Vagina (tissue), 2 donors: ENCODE results near the gene LURAP1L. TPM values are rescaled to one million over a fixed set of nuclear protein-coding genes. Genes with fewer than 3 reads are reported as not detected.

ENCODE experiments used
- DNase-seq, 2 donors: peaks; one replicate each; pipeline ENCODE4 v3.0.0-alpha.2; 2017; ENCODE audit errors: extremely low spot score in 2 of 2
- H3K27ac ChIP-seq: fragments of 200-600 bp; sonication (generic); one replicate; pipeline ENCODE4 v1.5.1; 2019
- H3K27me3 ChIP-seq: fragments of 200-600 bp; sonication (generic); one replicate; pipeline ENCODE4 v1.5.1; 2019
- H3K36me3 ChIP-seq, 2 donors: fragments of 200-600 bp; sonication (generic); one replicate each; pipeline ENCODE4 v1.5.1; 2017 to 2019
- H3K4me1 ChIP-seq: fragments of 200-600 bp; sonication (generic); one replicate; pipeline ENCODE4 v1.5.1; 2019
- H3K4me3 ChIP-seq, 2 donors: fragments of 200-600 bp; sonication (generic); 1 replicate in 1 of 2; 2 replicates in 1 of 2; pipeline ENCODE4 v1.5.1; 2016 to 2019
- H3K9me3 ChIP-seq: fragments of 200-600 bp; sonication (generic); one replicate; pipeline ENCODE4 v1.5.1; 2019
- POLR2A ChIP-seq, 2 donors: fragments of 450-650 bp; IDR thresholded peaks; one replicate each; pipeline ENCODE4 v1.6.1; 2017; ENCODE audit warnings: antibody characterized with exemption in 2 of 2, mild to moderate bottlenecking in 2 of 2, moderate library complexity in 2 of 2
- POLR2AphosphoS5 ChIP-seq, 2 donors: sonication (generic); formaldehyde crosslinking; IDR thresholded peaks; one replicate each; pipeline ENCODE4 v1.9.0; 2017; ENCODE audit warnings: antibody characterized with exemption in 2 of 2, mild to moderate bottlenecking in 2 of 2, low read depth in 1 of 2; ENCODE audit not compliant: insufficient read depth in 1 of 2
- intact Hi-C: fragments of 100-400 bp; cut with DNase I; formaldehyde crosslinking; loops from one replicate; pipeline ENCODE4 v1.15.1; 2023
- total RNA-seq: library from RNA; depleted of rRNA; stranded (reverse); fragments of >200 nt; gene quantifications from one replicate; pipeline ENCODE4 v1.2.3, GENCODE V29; 2016
- TF ChIP-seq, protein P1 (sequence below), 3 experiments: fragments of 450-650 bp in 2 of 3; fragments of 200-600 bp in 1 of 3; sonication (generic) in 1 of 3; IDR thresholded peaks; one replicate each; pipeline ENCODE4 v1.5.1; 2017 to 2019; ENCODE audit warnings: antibody characterized with exemption in 3 of 3, mild to moderate bottlenecking in 2 of 3, moderate library complexity in 2 of 3

The LURAP1L gene
- total RNA-seq, 1 donor from 2014 or later: 14.5 TPM

DNA sequence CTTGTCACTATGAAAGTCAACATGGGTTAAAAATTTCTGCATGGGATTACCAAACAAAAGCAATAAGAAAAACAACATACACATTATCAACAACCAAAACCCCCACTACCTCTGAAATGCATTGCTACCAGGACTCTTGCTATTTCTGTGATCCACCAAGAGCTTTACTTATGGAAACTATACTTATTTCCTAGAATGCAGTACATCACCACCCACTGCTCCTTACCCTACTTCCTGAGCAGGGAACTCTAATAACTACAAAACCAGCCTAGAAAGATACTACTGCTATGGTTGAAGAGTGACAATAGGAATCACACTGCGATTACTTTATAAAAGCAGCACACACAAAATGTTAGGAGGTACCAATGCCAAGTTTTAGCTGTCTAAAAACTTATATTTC is 22.2 kb downstream of the LURAP1L start:
- Histone ChIP-seq H3K27ac (peak overlapping the region; percentile 33), H3K4me3 (no peak overlapping the region), H3K36me3 (no peaks in the 10 kb centered on the region), H3K4me1 (peaks cover 33% of the 10 kb centered on the region), H3K27me3 (no peaks in the 10 kb centered on the region), H3K9me3 (no peaks in the 10 kb centered on the region)
- TF ChIP-seq POLR2A (IDR thresholded peaks at IDR 0.05): no peak
- no peak for TF ChIP-seq POLR2AphosphoS5 (IDR thresholded peaks at IDR 0.05; ENCODE audit: insufficient read depth in 1 of 2, low read depth in 1 of 2)
- TF ChIP-seq, protein P1, sequence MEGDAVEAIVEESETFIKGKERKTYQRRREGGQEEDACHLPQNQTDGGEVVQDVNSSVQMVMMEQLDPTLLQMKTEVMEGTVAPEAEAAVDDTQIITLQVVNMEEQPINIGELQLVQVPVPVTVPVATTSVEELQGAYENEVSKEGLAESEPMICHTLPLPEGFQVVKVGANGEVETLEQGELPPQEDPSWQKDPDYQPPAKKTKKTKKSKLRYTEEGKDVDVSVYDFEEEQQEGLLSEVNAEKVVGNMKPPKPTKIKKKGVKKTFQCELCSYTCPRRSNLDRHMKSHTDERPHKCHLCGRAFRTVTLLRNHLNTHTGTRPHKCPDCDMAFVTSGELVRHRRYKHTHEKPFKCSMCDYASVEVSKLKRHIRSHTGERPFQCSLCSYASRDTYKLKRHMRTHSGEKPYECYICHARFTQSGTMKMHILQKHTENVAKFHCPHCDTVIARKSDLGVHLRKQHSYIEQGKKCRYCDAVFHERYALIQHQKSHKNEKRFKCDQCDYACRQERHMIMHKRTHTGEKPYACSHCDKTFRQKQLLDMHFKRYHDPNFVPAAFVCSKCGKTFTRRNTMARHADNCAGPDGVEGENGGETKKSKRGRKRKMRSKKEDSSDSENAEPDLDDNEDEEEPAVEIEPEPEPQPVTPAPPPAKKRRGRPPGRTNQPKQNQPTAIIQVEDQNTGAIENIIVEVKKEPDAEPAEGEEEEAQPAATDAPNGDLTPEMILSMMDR (IDR thresholded peaks at IDR 0.05): no peak
- DNase-seq: no peak
- intact Hi-C loops: no loop called here

DNA sequence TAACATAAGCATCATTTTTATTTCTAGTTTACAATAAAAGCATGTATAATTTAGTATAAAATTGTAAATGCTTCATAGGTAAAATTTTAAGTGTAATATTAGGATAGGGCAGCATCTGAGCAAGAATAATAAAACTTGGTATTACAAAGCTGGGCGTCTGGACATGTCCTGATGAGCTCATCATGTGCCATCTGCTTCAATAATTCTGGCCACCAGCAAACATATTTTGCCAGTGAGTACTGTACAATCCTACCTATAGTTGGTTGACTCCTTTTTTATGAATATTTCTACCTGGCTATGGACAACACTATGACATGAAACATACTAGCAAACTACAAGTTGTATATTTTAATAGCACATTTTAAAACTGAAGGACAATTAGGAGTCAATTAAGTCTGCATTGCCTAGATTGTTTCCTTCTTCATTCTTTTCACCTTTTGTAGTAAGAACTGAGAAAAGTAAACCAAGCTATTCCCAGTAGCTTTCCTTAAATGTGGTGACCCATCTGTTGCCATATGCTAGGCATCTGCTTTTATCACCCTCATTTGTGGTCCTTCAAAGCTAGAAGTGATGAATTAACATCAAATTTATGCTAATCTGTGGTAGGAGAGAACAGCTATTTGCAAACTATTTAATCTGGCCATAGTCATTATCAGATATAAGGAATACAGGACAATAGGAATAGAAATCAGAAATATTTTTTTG is 23.4 kb downstream of the LURAP1L start:
- Histone ChIP-seq H3K4me1 (peaks cover 30% of the 10 kb centered on the region), H3K27me3 (no peaks in the 10 kb centered on the region), H3K9me3 (no peaks in the 10 kb centered on the region), H3K27ac (no peak overlapping the region), H3K36me3 (no peaks in the 10 kb centered on the region), H3K4me3 (no peak overlapping the region)
- intact Hi-C loops: no loop called here
- TF ChIP-seq, protein P1 (IDR thresholded peaks at IDR 0.05): no peak
- TF ChIP-seq POLR2AphosphoS5 (IDR thresholded peaks at IDR 0.05; ENCODE audit: insufficient read depth in 1 of 2, low read depth in 1 of 2): no peak
- TF ChIP-seq POLR2A (IDR thresholded peaks at IDR 0.05): no peak
- no peak for DNase-seq

DNA sequence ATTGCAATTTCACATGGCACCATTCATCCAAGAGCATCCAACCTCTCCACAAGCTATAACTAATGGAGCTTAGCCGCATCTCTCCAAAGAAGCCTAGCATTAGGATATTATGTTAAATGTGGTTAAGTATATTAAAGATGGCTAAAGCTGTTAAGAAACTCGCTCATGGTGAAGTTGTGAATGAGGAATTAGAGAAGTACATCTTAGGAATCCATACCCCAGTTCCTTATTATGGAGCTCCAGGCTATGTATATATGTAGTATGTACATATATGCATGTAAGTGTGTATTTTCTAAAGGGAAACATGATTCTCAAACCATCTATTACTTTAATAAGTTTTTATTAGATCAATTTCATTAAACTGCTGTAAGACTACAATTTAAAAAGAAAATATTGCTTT is 26.4 kb downstream of the LURAP1L start:
- intact Hi-C loops: no loop called here
- TF ChIP-seq, protein P1 (IDR thresholded peaks at IDR 0.05): no peak
- TF ChIP-seq POLR2A (IDR thresholded peaks at IDR 0.05) (no peak), POLR2AphosphoS5 (IDR thresholded peaks at IDR 0.05; ENCODE audit: insufficient read depth in 1 of 2, low read depth in 1 of 2) (no peak)
- Histone ChIP-seq H3K27me3 (no peaks in the 10 kb centered on the region), H3K27ac (no peak overlapping the region), H3K36me3 (no peaks in the 10 kb centered on the region), H3K9me3 (no peaks in the 10 kb centered on the region), H3K4me1 (peaks cover 22% of the 10 kb centered on the region), H3K4me3 (no peak overlapping the region)
- DNase-seq: no peak

DNA sequence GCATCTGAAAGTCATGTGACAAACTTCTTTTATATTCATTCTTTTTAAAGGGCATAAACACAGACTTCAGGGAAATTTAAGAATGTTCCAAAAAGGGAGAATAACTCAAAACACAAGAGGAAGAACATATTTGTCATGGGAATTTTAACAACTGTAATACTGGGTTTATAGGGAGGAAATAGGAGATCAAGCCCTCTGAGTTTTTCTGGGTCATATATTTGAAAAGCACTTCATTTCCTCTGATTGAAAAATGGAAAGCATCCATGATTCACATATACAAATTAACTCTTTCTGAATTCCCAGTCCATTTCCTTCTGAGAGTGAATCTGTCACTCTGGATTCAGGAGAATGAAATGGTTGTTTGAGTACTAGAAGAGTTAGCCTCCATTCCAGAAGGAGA is 26.8 kb downstream of the LURAP1L start:
- intact Hi-C loops: no loop called here
- H3K27me3 ChIP-seq: no peaks in the 10 kb centered on the region
- peak overlapping the region; percentile 31 for H3K27ac ChIP-seq
- DNase-seq: no peak
- H3K4me3 ChIP-seq: no peak overlapping the region
- TF ChIP-seq POLR2A (IDR thresholded peaks at IDR 0.05): no peak
- no peak for TF ChIP-seq POLR2AphosphoS5 (IDR thresholded peaks at IDR 0.05; ENCODE audit: insufficient read depth in 1 of 2, low read depth in 1 of 2)
- TF ChIP-seq, protein P1 (IDR thresholded peaks at IDR 0.05): no peak
- no peaks in the 10 kb centered on the region for H3K36me3 ChIP-seq
- peaks cover 22% of the 10 kb centered on the region for H3K4me1 ChIP-seq
- H3K9me3 ChIP-seq: no peaks in the 10 kb centered on the region

DNA sequence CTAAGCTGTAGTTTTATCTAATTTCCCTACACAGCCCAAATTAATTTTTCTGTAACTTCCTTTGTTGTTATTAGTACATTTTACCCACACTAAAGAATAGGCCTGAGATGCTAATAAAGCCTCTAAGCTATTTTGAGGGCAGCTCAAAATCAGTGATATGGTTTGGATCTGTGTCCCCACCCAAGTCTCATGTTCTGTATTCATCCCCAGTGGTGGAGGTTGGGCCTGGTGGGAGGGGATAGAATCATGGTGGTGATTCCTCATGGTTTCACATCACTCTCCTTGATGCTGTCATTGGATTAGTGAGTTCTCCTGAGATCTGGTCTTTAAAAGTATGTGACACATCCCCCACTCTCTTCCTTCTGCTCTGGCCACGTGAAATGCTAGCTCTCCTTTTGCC is 27.3 kb downstream of the LURAP1L start:
- no peaks in the 10 kb centered on the region for H3K36me3 ChIP-seq
- no peak overlapping the region for H3K4me3 ChIP-seq
- peak overlapping the region; percentile 31 for H3K27ac ChIP-seq
- TF ChIP-seq, protein P1 (IDR thresholded peaks at IDR 0.05): no peak
- TF ChIP-seq POLR2AphosphoS5 (IDR thresholded peaks at IDR 0.05; ENCODE audit: insufficient read depth in 1 of 2, low read depth in 1 of 2) (no peak), POLR2A (IDR thresholded peaks at IDR 0.05) (no peak)
- no peak for DNase-seq
- no peaks in the 10 kb centered on the region for H3K27me3 ChIP-seq
- H3K4me1 ChIP-seq: peaks cover 22% of the 10 kb centered on the region
- intact Hi-C loops: no loop called here
- no peaks in the 10 kb centered on the region for H3K9me3 ChIP-seq
